AG09309 (cell line): Measurements from ENCODE around the gene FOXC1.

Experiments
- DNase-seq: peaks from one replicate; pipeline ENCODE4 v3.0.0-alpha.2; 2010; ENCODE audit warnings: low read depth
- H3K4me3 ChIP-seq: 2 replicates; pipeline ENCODE4 v1.5.1; 2011; ENCODE audit warnings: mild to moderate bottlenecking, low read depth, low read length, moderate library complexity; ENCODE audit not compliant: control insufficient read depth
- CTCF ChIP-seq: IDR thresholded peaks from 2 replicates; pipeline ENCODE4 v1.5.1; 2011; ENCODE audit warnings: mild to moderate bottlenecking, low read depth, low read length, inconsistent platforms; ENCODE audit not compliant: insufficient read depth, control insufficient read depth; ENCODE audit errors: missing control alignments

Gene FOXC1

GRCh38 chr6:1597924-1598323, 11.8 kb upstream of the FOXC1 start:
- no peak for TF ChIP-seq CTCF
- DNase-seq, result no peak
- H3K4me3 ChIP-seq, result no peak overlapping the region

DNA sequence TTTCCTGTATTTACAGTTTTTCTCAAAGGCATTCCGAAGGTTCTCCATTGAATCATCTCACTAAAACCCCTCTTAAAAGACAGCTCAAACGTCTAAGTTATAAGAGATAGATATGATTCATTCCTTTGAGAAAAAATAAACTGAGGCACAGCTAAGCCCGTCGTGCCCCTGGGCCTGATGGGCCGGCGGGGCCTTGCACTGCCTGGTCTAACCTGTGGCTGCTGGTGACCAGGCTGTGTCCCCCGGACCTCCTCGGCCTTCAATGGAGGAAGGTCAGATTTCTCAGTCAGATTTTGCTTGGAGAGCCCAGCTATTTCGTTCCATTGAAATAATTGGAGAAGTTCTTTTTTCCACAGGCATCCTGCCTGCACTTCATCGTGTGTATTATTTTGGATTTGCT, 11.3 kb upstream of the FOXC1 start:
- no peak overlapping the region for H3K4me3 ChIP-seq
- no peak for DNase-seq
- no peak for TF ChIP-seq CTCF

DNA sequence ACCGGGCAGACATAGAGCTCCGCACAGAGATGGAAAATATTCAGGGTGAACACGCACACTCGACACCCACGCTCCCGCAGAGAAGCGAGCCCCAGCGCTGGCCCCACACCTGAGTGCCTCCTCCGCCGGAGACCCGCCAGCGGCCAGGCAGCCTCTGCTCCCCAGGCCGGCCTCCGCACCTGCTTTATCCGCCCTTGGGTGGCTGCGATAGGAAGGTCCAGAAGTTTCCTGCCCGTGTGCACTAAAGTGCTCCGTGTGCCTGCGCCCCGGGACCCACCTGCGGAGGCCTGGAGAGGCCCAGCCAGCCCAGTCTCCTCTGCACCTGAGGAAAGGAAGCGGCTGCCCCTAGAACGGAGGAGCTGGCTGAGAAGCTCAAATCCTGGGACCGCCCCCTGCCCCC, 10.8 kb upstream of the FOXC1 start:
- no peak overlapping the region for H3K4me3 ChIP-seq
- no peak for TF ChIP-seq CTCF
- no peak for DNase-seq

GRCh38 chr6:1599469-1599868, 10.2 kb upstream of the FOXC1 start:
- TF ChIP-seq CTCF, result no peak
- no peak for DNase-seq

DNA sequence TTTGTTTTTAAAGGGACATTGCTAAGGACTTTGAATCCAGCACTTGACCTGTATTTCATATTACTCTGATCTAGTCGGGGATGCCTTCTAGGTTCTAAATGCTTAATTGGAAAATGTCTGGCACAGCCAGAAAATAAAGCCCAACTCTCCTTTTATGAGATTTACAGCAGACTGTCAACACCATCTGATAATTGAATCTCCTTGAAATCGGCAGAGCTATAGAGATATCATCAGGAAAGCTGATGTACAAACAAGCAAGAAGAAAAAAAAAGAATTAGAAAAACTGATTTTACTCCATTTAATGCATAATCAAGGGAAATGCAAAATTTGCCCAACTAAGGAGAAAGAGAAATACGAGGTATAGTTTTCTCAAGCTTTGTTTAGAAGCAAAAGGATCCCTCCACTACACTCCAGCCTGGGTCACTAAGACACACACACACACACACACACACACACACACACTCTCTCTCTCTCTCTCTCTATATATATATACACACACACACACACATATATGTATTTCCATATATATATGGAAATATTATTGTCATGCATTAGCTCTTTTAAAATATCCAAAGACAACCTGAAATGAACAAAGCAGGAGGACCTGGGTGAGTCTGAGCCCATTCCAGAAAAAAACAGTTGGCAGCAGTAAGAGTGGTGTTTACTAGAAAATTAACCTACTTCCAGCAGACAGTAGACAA, 9.5 kb upstream of the FOXC1 start:
- H3K4me3 ChIP-seq, result no peak overlapping the region
- no peak for TF ChIP-seq CTCF
- no peak for DNase-seq

More at GRCh38 chr6:1599469-1599868, 10.2 kb upstream of the FOXC1 start:
- no peak overlapping the region for H3K4me3 ChIP-seq

- H3K4me3 ChIP-seq, result no peak overlapping the region
- no peak for TF ChIP-seq CTCF
- DNase-seq, result no peak
Measured at GRCh38 chr6:1600764-1601157, 9.0 kb upstream of the FOXC1 start.
